DOHH2 (cell line): ENCODE results near the gene C3orf20.

ENCODE experiments used
- EZH2phosphoT487 ChIP-seq: fragments of 200-600 bp; sonication (generic); IDR thresholded peaks from 2 replicates; pipeline ENCODE4 v1.6.1; 2017; ENCODE audit warnings: borderline replicate concordance, mild to moderate bottlenecking, antibody characterized with exemption, low read length, moderate library complexity, mixed read lengths
- TF ChIP-seq, protein P1 (sequence below): fragments of 200-600 bp; sonication (generic); IDR thresholded peaks from one replicate; pipeline ENCODE4 v1.5.1; 2014; ENCODE audit warnings: antibody characterized with exemption, mild to moderate bottlenecking, low read depth, low read length; ENCODE audit not compliant: poor library complexity, severe bottlenecking

GRCh38 chr3:14728113-14728512 lies 53.2 kb downstream of the C3orf20 start:
- TF ChIP-seq, protein P1, sequence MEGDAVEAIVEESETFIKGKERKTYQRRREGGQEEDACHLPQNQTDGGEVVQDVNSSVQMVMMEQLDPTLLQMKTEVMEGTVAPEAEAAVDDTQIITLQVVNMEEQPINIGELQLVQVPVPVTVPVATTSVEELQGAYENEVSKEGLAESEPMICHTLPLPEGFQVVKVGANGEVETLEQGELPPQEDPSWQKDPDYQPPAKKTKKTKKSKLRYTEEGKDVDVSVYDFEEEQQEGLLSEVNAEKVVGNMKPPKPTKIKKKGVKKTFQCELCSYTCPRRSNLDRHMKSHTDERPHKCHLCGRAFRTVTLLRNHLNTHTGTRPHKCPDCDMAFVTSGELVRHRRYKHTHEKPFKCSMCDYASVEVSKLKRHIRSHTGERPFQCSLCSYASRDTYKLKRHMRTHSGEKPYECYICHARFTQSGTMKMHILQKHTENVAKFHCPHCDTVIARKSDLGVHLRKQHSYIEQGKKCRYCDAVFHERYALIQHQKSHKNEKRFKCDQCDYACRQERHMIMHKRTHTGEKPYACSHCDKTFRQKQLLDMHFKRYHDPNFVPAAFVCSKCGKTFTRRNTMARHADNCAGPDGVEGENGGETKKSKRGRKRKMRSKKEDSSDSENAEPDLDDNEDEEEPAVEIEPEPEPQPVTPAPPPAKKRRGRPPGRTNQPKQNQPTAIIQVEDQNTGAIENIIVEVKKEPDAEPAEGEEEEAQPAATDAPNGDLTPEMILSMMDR = no peak
- no peak for TF ChIP-seq EZH2phosphoT487
